ENCODE measurements around the gene GPATCH4. TPM values are rescaled to one million over a fixed set of nuclear protein-coding genes. Genes with fewer than 3 reads are reported as not detected.
A peak's percentile ranks its signal among the peaks of the same experiment; 100 is the strongest.

Gene GPATCH4
- total RNA-seq, 1 experiment from 2014 or later: 37.3 TPM

GRCh38 chr1:156640842-156641706 lies 39.8 kb upstream of the GPATCH4 start:
- intact Hi-C loops (cut with micrococcal nuclease): no loop called here
- CTCF ChIA-PET: no interaction called here

GRCh38 chr1:156639601-156640101 lies 38.4 kb upstream of the GPATCH4 start:
- Histone ChIP-seq H3K9me2 (replicated peaks; ENCODE audit: low read length) (no peaks in the 10 kb centered on the region), H2AFZ (ENCODE audit: low read length) (no peak overlapping the region), H3K4me1 (ENCODE audit: insufficient read depth, low read length) (peaks cover 15% of the 10 kb centered on the region), H3F3A (ENCODE audit: low read length, unreplicated experiment) (no peaks in the 10 kb centered on the region), H3K4me2 (ENCODE audit: low read length) (peak overlapping the region; percentile 53), H3K27me3 (ENCODE audit: low read length) (peaks cover 42% of the 10 kb centered on the region), H4K20me1 (ENCODE audit: low read length) (no peaks in the 10 kb centered on the region), H3K9ac (ENCODE audit: low read length) (no peak overlapping the region), H3K36me3 (ENCODE audit: low read depth, low read length) (no peaks in the 10 kb centered on the region), H3K79me2 (ENCODE audit: low read length) (no peaks in the 10 kb centered on the region), H3K27ac (ENCODE audit: low read length) (no peak overlapping the region), H3K9me3 (ENCODE audit: low read length) (no peaks in the 10 kb centered on the region), H3K4me3 (ENCODE audit: low read length) (no peak overlapping the region)
- BruUV-seq (replicated peaks): no TSS peak
- TF ChIP-seq EZH2phosphoT487 (IDR thresholded peaks at IDR 0.05; ENCODE audit: borderline replicate concordance, low read length) (no peak), EZH2 (IDR thresholded peaks at IDR 0.05; ENCODE audit: low read length, unreplicated experiment) (no peak)
- TF ChIP-seq, protein P1, sequence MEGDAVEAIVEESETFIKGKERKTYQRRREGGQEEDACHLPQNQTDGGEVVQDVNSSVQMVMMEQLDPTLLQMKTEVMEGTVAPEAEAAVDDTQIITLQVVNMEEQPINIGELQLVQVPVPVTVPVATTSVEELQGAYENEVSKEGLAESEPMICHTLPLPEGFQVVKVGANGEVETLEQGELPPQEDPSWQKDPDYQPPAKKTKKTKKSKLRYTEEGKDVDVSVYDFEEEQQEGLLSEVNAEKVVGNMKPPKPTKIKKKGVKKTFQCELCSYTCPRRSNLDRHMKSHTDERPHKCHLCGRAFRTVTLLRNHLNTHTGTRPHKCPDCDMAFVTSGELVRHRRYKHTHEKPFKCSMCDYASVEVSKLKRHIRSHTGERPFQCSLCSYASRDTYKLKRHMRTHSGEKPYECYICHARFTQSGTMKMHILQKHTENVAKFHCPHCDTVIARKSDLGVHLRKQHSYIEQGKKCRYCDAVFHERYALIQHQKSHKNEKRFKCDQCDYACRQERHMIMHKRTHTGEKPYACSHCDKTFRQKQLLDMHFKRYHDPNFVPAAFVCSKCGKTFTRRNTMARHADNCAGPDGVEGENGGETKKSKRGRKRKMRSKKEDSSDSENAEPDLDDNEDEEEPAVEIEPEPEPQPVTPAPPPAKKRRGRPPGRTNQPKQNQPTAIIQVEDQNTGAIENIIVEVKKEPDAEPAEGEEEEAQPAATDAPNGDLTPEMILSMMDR (conservative IDR thresholded peaks at IDR 0.05; ENCODE audit: low read depth, low read length): no peak
- peak; percentile 95 for ATAC-seq
- intact Hi-C loops (cut with micrococcal nuclease): no loop called here
- ChIA-PET POLR2A (ENCODE audit: unreplicated experiment) (no interaction called here), CTCF (interaction anchor here (1.1 kb wide), 1 partner anchor 50 kb away, joined by 4 read pairs; no protein-coding TSS in a partner anchor)
- peak; percentile 93 for DNase-seq

More at GRCh38 chr1:156640842-156641706, 39.8 kb upstream of the GPATCH4 start:
- H3K36me3 ChIP-seq (ENCODE audit: low read depth, low read length): no peaks in the 10 kb centered on the region
- H3F3A ChIP-seq (ENCODE audit: low read length, unreplicated experiment): no peaks in the 10 kb centered on the region
- no peak overlapping the region for H2AFZ ChIP-seq (ENCODE audit: low read length)
- H3K4me2 ChIP-seq (ENCODE audit: low read length): no peak overlapping the region
- H3K9me2 ChIP-seq (replicated peaks; ENCODE audit: low read length): no peaks in the 10 kb centered on the region
- TF ChIP-seq, protein P1 (conservative IDR thresholded peaks at IDR 0.05; ENCODE audit: low read depth, low read length): no peak
- TF ChIP-seq EZH2phosphoT487 (IDR thresholded peaks at IDR 0.05; ENCODE audit: borderline replicate concordance, low read length): no peak
- no peak for TF ChIP-seq EZH2 (IDR thresholded peaks at IDR 0.05; ENCODE audit: low read length, unreplicated experiment)
- no peaks in the 10 kb centered on the region for H3K79me2 ChIP-seq (ENCODE audit: low read length)
- H3K27me3 ChIP-seq (ENCODE audit: low read length): peaks cover 36% of the 10 kb centered on the region
- POLR2A ChIA-PET (ENCODE audit: unreplicated experiment): interaction anchor here (0.5 kb wide), 1 partner anchor 184 kb away, joined by 4 read pairs; no protein-coding TSS in a partner anchor
- H3K4me1 ChIP-seq (ENCODE audit: insufficient read depth, low read length): peaks cover 15% of the 10 kb centered on the region
- no peak for ATAC-seq
- H3K9me3 ChIP-seq (ENCODE audit: low read length): no peaks in the 10 kb centered on the region
- no peak overlapping the region for H3K27ac ChIP-seq (ENCODE audit: low read length)
- no TSS peak for BruUV-seq (replicated peaks)
- no peak for DNase-seq
- H3K9ac ChIP-seq (ENCODE audit: low read length): no peak overlapping the region
- no peaks in the 10 kb centered on the region for H4K20me1 ChIP-seq (ENCODE audit: low read length)
- no peak overlapping the region for H3K4me3 ChIP-seq (ENCODE audit: low read length)

All from PC-3 (cell line).